NOMO-1 treated with DMSO at 0.1 percent for 48 hours (cell line): Measurements from ENCODE around the gene KLHDC4.
"Not testable (repeated sequence)": the region's sequence is repeated elsewhere in the genome, so short reads cannot be mapped to it uniquely, and the experiment has no call there.

Source experiments
- DNase-seq: peaks from one replicate; lab custom pipeline; 2025; ENCODE audit not compliant: unreplicated experiment; lab: John Stamatoyannopoulos, UW

The KLHDC4 gene

DNA sequence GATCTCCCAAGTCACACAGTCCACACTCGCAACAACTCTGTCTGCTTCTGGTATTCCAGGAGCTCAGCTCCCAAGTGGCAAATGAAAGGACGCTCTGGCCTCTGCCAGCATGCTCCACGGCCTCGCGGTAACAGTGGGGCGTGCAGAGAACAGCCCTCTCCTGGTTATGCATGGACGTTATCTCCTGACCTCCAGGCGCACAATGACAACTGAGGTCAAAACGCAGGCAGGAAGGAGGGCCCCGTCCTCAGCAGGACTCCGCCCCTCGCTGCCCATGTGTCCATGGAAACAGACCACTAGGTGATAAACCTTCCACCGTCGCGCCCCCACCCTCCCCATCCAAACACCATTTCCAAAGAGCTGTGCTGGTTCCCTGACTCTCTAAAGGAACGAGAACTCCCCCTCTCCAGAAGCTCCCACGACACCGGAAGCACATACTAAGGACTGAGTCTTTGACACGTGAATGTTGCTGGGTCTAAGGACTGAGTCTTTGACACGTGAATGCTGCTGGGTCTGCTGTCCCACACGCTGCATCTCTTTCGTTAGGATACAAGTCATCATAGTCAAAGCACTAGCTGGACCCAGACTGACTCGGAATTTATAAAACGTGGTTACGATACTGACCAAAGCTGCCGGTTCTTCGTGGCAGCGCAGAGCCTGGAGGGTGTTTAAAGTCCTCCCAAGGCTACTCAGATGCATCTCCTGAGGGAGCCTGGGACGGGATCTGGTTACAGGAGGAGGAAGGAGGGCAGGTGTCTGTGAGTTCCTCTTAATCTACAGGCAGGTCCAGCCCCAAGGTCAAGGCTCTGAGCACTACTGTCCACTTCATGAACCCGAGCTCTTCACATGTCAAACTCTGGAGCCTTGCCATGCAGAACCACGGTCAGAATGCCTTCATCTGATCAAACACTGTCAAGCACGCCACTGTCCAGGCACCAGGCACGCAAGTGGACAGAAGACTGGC lies 43.9 kb downstream of the KLHDC4 start:
- no peak for DNase-seq

DNA sequence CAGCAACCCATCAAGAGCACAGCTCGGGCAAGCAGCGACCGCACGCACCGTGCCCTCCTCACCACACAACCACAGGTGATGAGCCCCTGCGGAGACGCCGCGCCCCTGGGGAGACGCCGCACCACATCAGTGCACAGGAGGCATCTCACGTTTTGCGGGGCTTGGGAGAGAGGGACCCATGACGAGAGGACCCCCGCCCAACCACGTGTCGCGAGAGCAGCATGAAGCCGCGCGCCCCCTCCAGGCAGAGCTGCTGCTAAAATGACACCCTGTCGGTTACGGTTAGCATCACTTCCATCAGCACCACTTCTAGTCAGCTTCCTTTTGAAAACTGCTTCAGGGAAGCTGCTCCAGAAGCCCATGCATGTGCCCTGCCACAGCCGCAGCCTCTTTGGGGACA lies 45.3 kb downstream of the KLHDC4 start:
- DNase-seq, result no peak

DNA sequence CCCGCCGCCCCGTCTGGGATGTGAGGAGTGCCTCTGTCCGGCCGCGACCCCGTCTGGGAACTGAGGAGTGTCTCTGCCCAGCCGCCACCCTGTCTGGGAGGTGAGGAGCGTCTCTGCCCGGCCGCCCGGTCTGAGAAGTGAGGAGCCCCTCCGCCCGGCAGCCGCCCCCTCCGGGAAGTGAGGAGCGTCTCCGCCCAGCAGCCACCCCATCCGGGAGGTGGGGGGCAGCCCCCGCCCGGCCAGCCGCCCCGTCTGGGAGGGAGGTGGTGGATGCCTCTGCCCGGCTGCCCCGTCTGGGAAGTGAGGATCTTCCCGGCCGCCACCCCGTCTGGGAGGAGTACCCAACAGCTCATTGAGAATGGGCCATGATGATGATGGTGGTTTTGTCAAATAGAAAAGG lies 47.0 kb downstream of the KLHDC4 start:
- DNase-seq, result not testable (repeated sequence)

DNA sequence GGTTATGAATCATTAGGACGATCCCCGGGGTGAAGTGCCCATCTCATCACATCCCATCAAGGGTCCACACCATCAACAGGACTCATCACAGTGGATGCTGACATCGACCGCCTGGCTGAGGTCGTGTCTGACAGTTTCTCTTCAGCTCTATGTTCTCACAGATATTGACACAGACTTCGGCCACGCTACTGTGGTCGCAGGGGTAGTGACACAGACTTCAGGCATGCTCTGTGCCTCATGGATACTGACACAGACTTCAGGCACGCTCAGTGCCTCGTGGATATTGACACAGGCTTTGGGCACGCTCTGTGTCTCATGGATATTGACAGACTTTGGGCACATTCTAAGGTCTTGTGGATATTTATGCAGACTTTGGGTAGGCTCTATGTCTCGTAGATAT lies 50.1 kb downstream of the KLHDC4 start:
- DNase-seq, result no peak

DNA sequence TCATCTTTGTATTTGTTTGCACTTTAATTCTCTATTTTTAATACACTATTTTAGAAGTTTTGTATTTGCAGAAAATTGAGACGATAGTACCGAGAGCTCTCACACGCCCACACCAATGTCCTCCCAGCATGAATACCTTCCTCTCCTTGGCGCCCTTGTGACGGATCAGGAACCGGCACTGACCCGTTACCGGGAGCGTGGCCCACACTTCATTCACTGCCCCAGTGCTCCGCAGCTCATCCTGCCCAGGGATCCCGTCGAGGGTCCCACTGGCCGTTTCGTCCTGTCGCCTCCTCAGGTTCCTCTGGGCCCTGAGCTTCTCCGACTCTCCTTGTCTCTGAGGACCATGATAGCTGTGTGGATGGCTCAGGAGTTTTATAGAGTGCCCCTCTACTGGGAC lies 50.6 kb downstream of the KLHDC4 start:
- DNase-seq, result no peak

DNA sequence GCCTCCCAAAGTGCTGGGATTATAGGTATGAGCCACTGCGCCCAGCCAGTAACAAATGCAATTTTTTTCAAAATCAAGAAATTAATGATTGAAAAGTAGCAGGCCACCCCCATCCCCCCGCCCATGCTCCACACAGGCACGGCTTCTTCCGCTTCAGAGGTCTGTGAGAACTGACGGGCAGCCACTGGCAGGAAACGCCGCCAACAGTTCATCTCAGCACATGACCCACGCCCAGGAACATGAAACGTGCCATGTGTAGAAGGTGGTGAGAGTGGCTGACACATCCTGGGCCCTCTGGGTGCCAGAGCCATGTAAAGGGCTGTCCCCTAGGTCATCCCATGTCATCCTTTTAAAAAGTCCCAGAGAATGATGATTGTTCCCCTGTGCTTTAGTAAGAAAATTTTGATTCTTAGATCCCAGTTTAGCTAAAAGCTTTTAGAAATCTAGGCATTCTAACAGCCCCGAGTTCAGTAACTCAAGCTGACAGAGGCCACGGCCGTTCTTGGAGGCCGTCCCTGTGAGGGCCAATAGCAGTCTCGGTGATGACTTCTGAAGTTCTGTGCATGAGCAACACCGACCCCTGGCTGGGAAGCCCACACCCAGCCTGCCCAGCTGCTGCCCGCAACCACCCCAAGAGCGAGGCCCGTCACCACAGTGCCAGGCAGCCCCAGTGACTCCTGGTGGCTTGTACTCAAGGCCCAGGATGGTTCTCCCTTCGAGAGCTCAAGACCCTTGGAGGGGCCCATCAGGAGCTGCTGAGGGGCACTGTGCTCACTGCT lies 52.1 kb downstream of the KLHDC4 start:
- DNase-seq, result no peak

DNA sequence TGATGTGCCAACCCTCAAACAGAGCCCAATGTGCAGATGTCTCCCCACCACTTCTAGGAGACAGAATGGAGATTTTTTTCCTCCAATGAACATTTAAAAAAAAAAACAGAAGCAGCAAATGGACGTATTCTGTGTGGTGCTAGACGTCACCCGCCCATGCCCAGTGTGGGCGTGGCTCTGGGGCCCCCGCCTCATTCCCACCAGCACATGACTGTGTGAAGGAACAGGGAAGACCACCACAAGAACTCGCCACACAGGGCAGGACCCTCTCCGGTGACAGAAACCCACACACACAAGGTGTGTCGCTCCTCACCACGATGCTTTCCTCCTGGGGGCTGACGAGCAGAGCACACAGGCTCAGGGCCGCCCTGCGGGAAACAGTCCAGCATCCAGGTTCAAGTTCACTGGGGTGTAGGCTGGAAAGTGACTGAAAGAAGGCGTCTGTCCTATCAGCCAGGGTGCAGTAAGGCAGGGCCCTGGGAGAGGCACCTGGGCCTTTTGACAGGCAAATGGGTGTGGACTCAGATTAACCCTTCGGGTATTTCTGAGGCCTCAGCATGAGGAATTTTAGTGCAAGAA lies 53.5 kb downstream of the KLHDC4 start:
- DNase-seq, result no peak

DNA sequence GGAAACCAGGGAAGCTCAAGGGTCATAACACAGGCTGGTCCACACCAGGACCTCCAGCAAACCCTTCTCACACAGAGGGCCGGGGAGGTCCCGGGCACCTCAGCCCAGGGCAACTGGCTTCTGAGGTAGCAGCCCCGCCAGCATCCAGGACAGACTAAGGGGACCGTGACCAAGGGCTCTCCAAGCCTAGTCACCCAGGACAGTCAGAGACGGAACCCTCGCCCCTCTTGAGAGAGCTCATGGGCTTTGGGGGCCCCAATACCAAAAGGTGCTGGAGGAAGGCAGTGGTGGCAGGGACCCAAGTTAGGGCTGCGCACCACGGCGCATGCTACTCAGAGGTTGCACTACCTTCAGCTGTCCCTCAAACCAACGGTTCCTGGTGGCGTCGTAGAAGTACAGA lies 54.9 kb downstream of the KLHDC4 start:
- DNase-seq, result no peak

DNA sequence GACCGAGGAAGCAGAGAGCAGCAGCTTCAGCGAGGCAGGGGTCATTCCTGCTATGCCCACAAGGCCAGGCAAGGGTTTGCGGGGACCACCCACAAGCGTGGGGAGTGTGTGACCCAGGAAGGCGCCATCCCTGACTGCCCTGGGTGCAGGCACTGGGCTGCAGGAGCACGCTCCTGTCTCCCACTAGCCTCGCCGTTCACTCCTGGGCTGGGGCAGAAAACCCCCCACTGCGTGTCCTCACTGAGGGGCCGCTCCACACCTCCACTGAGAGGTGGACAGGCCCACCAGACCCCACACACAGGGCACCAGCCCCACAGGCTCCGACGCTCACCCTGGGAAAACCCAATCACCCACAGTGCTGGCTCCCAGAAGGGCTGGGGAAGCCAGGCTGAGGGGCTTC lies 56.1 kb downstream of the KLHDC4 start:
- DNase-seq, result no peak

DNA sequence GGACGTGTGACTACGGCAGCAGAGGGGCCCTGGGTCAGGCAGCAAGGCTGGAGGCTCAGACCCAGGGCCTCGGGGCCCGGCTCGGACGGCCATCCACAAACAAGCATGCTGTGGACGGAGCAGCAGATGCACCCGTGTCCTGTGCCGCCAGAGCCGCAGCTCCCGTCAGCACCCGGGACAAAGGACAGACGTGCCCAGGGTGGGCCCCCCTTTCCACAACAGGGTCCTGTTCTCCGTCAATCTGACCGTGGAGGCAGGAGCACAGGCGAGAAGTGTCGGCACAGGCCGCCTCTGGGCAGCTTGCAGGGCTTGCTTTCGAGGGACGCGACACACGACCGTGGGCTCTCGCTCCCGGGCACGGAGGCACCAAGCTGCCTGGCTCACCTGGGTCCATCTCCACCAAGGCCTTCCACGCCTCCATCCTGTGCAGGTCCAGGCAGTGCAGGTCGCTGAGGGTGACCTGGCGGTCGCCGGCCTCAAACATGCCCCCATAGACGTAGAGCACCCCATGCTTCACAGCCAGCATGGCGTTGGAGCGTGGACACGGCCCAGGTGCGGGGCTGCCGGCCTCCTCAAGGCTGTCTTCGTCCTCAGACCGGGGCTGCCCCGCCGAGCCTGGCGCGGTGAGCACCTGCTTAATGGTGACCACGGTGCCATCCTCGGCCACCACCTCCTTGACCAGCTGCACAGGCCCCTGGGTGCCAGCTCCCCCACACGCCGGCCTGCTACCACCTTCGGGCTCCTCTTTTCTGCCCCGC lies 56.7 kb downstream of the KLHDC4 start:
- no peak for DNase-seq

DNA sequence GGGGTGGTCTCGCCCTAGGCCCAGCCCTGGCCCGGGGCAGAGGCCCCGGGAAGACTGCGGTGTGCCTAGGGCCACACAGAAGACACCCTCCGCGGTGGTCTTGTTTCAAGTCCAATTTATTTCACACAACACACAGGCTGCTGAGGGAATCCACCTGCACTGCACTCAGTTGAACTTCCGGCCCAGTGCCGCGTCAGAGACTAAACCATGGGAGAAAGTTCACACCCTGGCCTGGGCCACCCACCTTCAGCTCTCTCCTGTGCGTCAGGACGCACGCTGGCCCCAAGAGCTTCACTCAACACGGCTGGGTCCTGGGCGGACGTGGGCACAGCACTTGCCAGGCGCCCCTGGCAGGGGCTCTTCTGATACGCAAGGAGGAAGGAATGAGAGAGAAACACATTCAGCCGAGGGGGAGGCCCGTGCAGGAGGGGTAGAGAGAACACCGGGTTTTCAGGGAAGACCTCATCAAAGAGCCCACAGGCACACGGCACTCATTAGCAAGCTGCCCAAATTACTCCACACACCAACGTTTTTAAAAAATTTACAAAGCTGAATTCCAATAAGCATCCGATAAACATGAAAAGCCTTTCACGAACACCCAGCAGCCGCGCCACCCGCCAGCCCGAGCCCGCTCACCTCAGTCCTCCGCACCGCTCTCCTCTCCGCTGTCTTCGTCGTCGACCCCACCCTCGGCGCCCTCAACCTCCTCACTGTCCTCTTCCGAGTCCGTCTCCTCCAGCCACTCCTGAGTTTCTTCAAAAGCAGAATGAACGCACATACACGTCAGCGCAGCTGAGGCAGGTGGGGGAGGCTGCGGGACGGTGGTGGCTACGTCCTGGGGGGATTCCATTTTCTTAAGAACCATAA lies 57.8 kb downstream of the KLHDC4 start:
- DNase-seq, result no peak

DNA sequence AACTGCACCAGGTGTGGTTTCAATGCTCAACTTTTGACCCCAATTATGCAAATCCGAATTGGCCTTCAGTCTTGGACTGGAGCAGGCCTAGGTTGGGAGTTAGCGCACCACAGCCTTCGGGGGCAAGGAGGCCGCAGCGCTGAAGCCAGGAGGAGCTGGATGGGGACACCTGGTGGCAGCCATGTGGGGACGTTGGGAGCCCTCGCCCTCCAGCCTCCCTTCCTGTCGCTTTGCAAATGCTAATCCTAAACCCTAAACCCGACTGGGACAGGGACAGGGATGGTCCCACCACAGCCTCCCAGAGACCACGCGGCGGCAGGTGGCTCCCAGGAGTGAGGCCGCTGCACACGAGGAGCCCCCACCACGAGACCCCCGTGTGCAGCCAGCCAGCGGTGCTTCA lies 58.7 kb downstream of the KLHDC4 start:
- no peak for DNase-seq

DNA sequence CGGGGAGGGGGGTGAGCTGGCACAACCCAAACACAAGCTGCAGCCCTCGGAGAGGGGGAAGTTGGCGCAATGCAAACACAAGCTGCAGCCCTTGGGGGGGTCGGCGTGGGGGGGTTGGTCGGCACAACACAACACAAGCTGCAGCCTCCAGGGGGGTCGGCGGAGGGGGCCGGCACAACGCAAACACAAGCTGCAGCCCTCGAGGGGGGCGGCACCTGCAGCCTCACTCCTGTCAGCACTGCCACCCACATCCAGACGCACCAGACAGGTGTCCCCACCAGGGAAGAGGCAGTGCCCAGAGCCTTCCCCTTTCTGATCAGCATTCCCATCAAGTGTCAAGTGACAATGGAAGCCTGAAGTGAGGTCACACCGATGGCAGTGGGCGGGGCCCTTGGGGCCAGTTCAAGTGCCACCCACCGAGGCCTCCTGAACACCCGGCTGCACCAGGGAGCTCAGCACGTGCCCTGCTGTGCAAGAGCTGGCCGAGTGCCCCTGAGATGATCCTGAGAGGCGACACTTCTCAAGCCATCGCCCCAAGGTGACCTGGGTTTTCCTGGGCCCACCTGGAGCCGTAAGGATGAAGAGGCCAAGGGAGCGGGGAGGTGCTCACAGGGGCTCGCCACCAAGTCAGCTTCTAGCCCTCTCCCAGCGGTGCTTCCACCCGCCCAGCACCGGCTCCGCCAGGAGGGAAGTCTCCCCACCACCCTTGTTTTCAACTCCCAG lies 59.3 kb downstream of the KLHDC4 start:
- no peak for DNase-seq

DNA sequence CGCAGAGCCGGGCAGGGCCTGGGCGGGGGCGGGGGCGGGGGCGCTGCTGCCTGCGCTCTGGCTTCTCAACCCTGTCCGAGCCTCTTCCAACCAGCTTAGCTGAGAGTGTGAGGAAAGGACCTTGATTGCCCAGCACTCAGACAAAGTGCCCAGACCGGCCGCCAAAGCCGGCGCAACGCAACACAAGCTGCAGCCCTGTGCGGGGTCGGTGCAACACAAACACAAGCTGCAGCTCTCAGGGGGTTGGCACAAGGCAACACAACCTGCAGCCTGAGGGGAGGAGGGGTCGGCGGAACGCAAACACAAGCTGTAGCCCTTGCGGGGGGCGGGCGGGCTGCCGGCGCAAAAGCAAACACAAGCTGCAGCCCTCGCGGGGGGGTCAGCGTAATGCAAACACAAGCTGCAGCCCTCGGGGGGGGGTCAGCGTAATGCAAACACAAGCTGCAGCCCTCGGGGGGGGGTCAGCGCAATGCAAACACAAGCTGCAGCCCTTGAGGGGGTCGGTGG lies 60.0 kb downstream of the KLHDC4 start:
- DNase-seq, result no peak

DNA sequence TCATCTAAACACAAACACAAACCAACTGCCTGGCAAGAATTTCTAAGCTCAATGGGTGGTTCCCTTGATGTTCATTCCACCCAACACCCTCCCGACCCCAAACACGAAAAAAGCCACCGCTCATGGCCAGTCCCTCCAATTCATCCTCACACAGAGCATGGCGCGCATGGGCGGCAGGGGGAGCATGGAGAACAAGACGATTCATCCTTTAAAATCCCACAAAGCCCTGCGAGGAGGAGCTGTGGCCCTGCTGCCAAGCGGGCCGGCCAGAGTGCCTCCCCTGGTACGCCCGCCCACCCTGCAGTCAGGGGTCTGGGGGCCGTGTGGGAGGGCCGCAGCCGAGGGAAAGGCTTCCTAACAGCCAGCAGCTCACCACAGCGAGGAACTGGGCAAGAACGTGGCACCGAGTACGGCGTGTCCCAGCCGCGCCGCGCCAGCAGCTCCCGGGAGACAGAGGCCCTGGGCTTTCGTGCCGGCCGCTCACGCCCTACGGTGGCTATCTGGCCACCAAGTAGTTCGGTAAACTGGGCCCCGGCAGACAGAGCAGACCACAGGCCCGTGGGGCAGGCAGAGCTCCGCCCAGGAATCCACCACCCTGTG lies 60.9 kb downstream of the KLHDC4 start:
- DNase-seq, result no peak

DNA sequence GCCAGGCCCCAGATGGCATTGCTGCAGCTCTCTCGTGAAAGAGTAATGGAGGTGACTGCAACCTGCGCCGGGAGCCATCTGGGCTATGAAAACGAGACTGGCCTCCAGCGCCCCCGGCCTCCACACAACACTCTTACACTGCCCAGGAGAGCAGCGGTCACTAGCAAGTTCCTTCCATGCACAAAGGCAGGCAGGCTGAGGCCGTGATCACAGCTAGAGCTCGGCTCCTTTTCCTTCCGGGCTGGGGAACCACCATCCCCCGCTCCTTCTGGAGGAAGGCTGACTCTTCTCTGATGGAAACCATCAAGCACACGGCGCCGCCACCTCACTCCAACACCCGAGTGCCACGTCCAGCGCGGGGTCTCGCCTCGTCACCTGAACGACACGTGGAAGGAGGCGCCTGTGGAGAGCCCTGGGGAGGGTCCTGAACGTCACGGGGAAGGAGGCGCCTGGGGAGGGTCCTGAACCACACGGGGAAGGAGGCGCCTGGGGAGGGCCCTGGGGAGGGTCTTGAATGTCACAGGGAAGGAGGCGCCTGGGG lies 61.9 kb downstream of the KLHDC4 start:
- no peak for DNase-seq

DNA sequence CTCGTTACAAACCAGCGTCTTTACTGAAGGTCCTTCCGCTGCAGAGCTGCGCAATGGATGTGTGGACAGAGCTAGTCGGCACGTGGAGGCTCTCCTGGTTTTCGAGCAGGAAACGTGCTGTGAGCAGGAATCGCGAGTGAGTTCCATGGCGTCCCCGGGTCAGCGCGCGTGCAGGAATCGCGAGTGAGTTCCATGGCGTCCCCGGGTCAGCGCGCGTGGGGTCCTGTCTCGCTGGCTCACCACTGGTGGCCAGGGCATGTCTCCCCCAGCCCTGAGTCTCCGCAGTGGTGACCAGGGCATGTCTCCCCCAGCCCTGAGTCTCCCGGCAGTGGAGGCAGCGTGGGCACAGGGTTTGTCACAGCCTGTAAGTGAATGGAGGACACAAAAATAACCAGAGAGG lies 62.7 kb downstream of the KLHDC4 start:
- no peak for DNase-seq

DNA sequence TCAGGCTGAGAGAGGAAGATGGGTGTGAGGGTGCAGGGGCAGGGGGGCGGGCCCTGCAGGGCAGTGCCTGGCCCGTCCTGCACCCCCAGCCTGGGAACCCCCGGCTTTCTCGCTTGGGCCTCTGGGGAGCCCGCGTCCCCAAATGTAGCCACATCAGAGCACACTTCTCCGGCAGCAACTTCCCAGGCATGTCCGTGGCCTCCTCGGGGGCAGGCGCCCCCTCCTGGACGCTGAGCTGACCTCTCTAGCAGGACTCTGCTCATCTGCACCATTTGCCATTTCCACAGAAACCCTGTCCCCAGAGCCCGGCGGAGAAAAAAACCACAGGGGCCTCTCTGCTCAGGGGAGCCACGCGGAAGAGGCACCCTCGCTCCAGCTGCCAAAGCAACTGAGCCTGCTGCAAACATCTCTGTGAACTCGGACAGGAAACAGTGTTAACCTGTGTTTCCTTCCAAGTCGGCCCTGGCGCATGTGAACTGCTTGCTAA lies 63.4 kb downstream of the KLHDC4 start:
- no peak for DNase-seq
